Tibial nerve (tissue), 3 donors: ENCODE data around the gene ASXL3.

ENCODE experiments used
- POLR2A ChIP-seq, 2 donors: fragments of 450-650 bp; IDR thresholded peaks; one replicate each; pipeline ENCODE4 v1.6.1; 2017; ENCODE audit warnings: antibody characterized with exemption in 2 of 2, mild to moderate bottlenecking in 2 of 2, moderate library complexity in 2 of 2
- TF ChIP-seq, protein P1 (sequence below), 5 experiments: fragments of 200-600 bp in 3 of 5; fragments of 450-650 bp in 2 of 5; sonication (generic) in 3 of 5; IDR thresholded peaks; one replicate each; pipeline ENCODE4 v1.5.1; 2016 to 2019; ENCODE audit warnings: antibody characterized with exemption in 5 of 5, mild to moderate bottlenecking in 3 of 5, moderate library complexity in 2 of 5

DNA sequence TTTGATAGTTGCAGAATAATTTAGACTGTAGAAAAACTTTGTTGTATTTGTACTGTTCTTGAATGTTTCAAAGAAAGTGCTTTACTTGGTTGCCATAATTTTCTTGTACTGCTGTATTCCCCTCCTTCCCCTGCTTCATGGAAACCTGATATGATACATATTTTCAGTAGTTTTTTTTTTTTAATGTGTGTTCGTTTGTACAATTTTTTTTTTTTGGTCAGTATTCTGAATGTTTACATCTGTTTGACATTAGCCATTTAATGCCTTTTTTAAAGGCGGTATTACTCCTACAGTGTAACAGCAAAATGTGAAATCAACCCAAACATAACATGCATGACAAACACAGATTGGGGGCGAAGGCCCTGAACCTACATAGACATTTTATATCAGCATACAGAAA, 172.3 kb downstream of the ASXL3 start:
- TF ChIP-seq, protein P1, sequence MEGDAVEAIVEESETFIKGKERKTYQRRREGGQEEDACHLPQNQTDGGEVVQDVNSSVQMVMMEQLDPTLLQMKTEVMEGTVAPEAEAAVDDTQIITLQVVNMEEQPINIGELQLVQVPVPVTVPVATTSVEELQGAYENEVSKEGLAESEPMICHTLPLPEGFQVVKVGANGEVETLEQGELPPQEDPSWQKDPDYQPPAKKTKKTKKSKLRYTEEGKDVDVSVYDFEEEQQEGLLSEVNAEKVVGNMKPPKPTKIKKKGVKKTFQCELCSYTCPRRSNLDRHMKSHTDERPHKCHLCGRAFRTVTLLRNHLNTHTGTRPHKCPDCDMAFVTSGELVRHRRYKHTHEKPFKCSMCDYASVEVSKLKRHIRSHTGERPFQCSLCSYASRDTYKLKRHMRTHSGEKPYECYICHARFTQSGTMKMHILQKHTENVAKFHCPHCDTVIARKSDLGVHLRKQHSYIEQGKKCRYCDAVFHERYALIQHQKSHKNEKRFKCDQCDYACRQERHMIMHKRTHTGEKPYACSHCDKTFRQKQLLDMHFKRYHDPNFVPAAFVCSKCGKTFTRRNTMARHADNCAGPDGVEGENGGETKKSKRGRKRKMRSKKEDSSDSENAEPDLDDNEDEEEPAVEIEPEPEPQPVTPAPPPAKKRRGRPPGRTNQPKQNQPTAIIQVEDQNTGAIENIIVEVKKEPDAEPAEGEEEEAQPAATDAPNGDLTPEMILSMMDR (IDR thresholded peaks at IDR 0.05): no peak
- TF ChIP-seq POLR2A (IDR thresholded peaks at IDR 0.05): no peak
